NCI-H82 treated with DMSO at 0.1 percent for 48 hours (cell line): ENCODE data around the gene HOXC5.

Experiments
- DNase-seq: peaks from one replicate; lab custom pipeline; 2025; ENCODE audit not compliant: unreplicated experiment; lab: John Stamatoyannopoulos, UW

Gene HOXC5

GRCh38 chr12:54045868-54046521, 13.1 kb downstream of the HOXC5 start:
- DNase-seq, result no peak

GRCh38 chr12:54046809-54047159, 13.9 kb downstream of the HOXC5 start:
- no peak for DNase-seq

- no peak for DNase-seq
These were observed 14.5 kb downstream of the HOXC5 start for GRCh38 chr12:54047160-54047963.

GRCh38 chr12:54047964-54048303, 15.1 kb downstream of the HOXC5 start:
- no peak for DNase-seq

- DNase-seq, result no peak
These were observed 15.7 kb downstream of the HOXC5 start for GRCh38 chr12:54048406-54049093.

- DNase-seq, result no peak
These were observed 16.3 kb downstream of the HOXC5 start for GRCh38 chr12:54049108-54049507.

- no peak for DNase-seq
These were observed 17.6 kb downstream of the HOXC5 start for GRCh38 chr12:54050482-54050810.

- DNase-seq, result no peak
These were observed 18.4 kb downstream of the HOXC5 start for GRCh38 chr12:54051026-54051842.

- no peak for DNase-seq
These were observed 19.1 kb downstream of the HOXC5 start for GRCh38 chr12:54051874-54052437.

- no peak for DNase-seq
These were observed 19.7 kb downstream of the HOXC5 start for GRCh38 chr12:54052438-54053002.

- no peak for DNase-seq
These were observed 20.3 kb downstream of the HOXC5 start for GRCh38 chr12:54053003-54053750.

GRCh38 chr12:54053751-54054741, 21.2 kb downstream of the HOXC5 start, which contains the start of gene HOXC4:
HOXC4 (plus strand) TSS chr12:54053835; CDS start chr12:54053923, 88 bp downstream.
- DNase-seq, result no peak

- no peak for DNase-seq
These were observed 21.9 kb downstream of the HOXC5 start for GRCh38 chr12:54054742-54055194.

GRCh38 chr12:54055552-54055951, 22.7 kb downstream of the HOXC5 start:
- DNase-seq, result no peak

GRCh38 chr12:54056110-54056509, 23.3 kb downstream of the HOXC5 start:
- no peak for DNase-seq

GRCh38 chr12:54058128-54058768, 25.4 kb downstream of the HOXC5 start:
- no peak for DNase-seq

GRCh38 chr12:54059668-54060067, 26.8 kb downstream of the HOXC5 start:
- DNase-seq, result no peak
